A549 treated with CORT108297 at 1 μM for 4 hours (cell line): ENCODE measurements around the gene TNFSF12. TPM values are rescaled to one million over a fixed set of nuclear protein-coding genes. Genes with fewer than 3 reads are reported as not detected.

Source experiments
- total RNA-seq: library from RNA; stranded (reverse); fragments of 200-300 nt; extraction: Qiagen RNA extraction; gene quantifications from 5 replicates; pipeline ENCODE4 v1.2.3, GENCODE V29; 2022

Gene TNFSF12, protein sequence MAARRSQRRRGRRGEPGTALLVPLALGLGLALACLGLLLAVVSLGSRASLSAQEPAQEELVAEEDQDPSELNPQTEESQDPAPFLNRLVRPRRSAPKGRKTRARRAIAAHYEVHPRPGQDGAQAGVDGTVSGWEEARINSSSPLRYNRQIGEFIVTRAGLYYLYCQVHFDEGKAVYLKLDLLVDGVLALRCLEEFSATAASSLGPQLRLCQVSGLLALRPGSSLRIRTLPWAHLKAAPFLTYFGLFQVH
- total RNA-seq, result 9.8 to 14.0 TPM (median 12.8 TPM) in 5 replicates

DNA sequence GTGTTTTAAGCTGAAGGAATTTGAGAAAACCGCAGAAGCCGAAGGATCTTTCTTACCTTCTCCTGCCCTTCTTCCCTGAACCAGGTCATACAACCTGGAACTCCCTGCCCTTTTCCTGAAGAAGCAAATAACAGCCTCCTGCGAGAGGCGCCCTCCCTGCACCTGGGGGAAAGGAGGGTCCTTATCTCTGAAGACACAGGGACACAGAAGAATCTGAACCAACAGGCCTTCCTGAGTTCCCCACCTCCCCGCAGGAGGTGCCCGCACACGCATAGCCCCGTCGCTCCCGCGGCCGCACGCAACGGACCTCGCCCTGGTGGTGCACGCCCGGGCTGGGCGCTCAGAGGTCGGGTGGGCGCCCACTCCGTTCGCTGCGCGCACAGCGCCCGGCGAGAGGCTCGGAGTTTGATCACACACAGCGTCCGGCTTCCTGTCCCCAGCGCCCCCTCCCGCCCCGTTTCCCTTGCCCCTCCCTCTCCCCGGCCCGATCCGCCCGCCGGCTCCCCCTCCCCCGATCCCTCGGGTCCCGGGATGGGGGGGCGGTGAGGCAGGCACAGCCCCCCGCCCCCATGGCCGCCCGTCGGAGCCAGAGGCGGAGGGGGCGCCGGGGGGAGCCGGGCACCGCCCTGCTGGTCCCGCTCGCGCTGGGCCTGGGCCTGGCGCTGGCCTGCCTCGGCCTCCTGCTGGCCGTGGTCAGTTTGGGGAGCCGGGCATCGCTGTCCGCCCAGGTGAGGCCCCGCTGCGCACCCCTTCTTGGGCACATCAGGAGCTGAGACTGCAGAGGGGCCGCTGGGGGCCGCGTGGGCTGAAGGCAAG is at the start of gene TNFSF12:
Gene TNFSF12, plus strand, starts transcription at position 474 of the 816 bp plus-strand sequence. Its CDS starts 96 bp downstream, at position 570.

DNA sequence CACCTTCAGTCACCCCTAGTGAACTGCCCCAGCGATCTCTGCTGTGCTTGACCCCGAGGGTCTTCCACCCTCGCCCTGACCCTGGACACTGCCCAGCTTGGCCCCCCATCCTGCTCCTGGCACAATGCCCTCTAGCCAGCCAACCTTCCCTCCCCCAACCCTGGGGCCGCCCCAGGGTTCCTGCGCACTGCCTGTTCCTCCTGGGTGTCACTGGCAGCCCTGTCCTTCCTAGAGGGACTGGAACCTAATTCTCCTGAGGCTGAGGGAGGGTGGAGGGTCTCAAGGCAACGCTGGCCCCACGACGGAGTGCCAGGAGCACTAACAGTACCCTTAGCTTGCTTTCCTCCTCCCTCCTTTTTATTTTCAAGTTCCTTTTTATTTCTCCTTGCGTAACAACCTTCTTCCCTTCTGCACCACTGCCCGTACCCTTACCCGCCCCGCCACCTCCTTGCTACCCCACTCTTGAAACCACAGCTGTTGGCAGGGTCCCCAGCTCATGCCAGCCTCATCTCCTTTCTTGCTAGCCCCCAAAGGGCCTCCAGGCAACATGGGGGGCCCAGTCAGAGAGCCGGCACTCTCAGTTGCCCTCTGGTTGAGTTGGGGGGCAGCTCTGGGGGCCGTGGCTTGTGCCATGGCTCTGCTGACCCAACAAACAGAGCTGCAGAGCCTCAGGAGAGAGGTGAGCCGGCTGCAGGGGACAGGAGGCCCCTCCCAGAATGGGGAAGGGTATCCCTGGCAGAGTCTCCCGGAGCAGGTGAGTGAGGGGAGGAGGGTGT is 9.9 kb downstream of the TNFSF12 start, which contains the start of gene TNFSF13:
Gene TNFSF13, plus strand, starts transcription at position 207 of the 776 bp plus-strand sequence. Its CDS starts 290 bp downstream, at position 497.

DNA sequence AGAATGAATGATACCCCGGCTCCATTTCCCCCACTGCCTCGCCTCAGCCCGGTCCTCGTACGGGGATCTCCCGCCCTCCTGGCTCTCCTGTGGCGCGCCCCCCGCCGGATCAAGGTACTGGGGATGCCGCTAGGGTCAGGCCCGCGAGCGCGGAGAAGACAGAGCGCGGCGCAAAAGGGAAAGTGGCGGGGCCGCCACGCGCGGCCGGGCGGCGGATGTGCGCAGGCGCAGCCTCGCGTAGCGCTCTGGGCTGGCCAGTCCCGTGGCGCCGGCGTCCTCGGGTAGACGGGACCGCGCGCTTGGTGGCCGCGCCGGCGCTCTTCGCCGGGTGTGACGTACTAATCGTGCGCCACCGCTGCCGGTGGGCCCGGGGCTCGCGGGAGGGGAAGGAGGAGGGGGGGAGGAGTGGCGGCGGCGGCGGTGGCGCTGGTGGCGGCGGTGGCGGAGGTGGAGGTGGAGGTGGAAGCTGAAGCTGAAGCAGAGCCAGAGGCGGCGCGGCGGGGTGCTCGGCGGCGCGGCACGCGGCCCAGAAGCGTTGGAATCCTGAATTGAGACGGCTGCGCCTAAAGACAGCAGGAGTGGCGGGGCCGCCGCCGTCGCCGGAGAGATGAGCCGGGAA is 12.8 kb downstream of the TNFSF12 start, which contains the start of gene SENP3:
Gene SENP3, plus strand, starts transcription at position 331 of the 619 bp plus-strand sequence. CDS start 1,158 bp downstream, outside the sequence.

DNA sequence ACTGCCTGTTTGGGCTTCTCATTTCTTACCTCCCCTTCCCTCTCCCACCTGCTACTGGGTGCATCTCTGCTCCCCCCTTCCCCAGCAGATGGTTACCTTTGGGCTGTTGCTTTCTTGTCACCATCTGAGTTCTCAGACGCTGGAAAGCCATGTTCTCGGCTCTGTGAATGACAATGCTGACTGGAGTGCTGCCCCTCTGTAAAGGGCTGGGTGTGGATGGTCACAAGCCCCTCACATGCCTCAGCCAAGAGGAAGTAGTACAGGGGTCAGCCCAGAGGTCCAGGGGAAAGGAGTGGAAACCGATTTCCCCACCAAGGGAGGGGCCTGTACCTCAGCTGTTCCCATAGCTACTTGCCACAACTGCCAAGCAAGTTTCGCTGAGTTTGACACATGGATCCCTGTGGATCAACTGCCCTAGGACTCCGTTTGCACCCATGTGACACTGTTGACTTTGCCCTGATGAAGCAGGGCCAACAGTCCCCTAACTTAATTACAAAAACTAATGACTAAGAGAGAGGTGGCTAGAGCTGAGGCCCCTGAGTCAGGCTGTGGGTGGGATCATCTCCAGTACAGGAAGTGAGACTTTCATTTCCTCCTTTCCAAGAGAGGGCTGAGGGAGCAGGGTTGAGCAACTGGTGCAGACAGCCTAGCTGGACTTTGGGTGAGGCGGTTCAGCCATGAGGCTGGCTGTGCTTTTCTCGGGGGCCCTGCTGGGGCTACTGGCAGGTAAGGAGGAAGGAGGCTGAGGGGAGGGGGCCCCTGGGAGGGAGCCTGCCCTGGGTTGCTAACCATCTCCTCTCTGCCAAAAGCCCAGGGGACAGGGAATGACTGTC is 30.4 kb downstream of the TNFSF12 start, which contains the start of gene CD68:
Gene CD68, plus strand, starts transcription at position 638 of the 833 bp plus-strand sequence. Its CDS starts 40 bp downstream, at position 678.

DNA sequence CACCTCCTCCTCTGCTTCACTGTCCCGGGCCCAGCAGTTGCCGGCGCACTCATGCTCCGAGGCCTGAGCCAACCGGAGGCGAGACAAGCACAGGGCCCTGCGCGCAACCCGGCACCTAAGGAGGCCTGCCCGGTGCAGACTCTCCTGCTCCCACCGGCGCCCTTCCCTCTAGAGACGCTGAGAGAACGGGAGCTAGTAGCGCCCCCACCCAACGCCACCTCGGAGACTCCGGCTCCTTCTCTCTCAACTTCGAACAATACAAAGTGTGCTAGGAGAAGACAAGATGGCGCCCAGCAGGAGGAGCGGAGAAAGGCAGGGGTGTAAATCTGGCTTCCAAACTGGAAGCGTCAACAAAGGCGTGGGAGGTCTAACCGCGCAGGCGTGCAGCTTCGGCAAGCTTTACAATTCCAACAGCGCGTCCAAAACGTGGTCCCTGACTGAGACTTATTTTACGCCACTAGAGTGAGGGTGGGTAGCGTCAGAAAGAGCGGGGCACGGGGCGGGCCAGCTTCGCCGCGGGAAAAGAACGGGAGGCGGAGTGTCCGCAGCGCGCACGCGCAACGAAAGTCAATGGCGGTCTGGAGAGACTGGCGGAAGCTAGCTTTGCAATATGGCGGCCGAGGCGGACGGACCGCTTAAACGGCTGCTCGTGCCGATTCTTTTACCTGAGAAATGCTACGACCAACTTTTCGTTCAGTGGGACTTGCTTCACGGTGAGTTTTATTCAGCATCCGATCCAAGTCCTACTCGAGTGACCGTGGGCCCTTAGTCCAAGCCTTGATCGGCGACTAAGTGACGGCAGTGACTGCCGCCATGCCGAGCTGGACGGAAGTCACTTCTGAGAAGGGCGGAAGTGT is 34.6 kb downstream of the TNFSF12 start, which contains the start of gene MPDU1:
Gene MPDU1, plus strand, starts transcription at position 600 of the 857 bp plus-strand sequence. Its CDS starts 11 bp downstream, at position 611.

DNA sequence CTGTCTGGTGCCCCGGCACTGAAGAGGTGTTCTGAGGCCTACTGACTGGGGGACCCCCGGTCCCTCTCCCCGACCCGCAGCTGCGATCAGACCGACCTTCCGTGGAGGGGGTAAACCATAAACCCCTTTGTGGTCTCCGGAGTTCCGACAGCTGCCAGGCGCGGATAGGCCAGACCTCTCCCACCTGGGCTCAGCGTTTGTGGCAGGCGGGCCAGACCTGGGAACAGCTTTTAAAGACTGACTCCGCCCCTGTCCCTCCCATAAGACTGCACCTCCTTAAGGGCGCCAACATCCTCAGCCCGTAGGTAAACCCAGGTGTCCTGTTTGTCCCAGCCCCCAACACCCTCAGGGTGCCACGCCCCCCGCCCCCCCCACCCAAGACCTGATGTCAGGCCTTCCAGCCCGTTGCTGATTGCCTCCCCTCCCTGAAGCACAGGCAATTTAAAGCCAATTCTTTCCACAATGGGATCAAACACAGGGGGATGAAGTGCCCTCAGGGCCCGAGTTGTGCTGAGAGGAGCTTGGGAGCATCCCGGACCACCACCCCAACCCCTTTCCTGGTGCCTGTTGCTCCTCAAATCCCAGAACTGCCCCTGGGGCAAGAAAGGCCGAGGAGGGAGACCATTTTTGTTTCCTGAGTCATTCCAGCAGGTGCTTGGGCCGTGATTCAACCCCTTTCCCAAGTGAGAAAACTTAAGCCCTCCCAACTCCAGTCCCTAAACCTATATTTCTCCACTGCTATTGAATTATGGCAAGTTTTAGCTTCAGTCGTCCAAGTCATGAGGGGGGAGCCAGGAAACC is 41.2 kb downstream of the TNFSF12 start, which contains the start of gene SOX15:
Gene SOX15, minus strand, starts transcription at position 204 of the 801 bp plus-strand sequence. CDS start 418 bp downstream, outside the sequence.

Other genes starting within 250 kb of the TNFSF12 start
- gene EIF5A, start 241.4 kb upstream of the TNFSF12 start, total RNA-seq, result 1,648 to 1,788 TPM (median 1,697 TPM) in 5 replicates
- 88.2 to 105 TPM (median 103 TPM) in 5 replicates for gene GPS2, start 233.7 kb upstream of the TNFSF12 start, total RNA-seq
- gene NEURL4, start 219.7 kb upstream of the TNFSF12 start, total RNA-seq, result 22.9 to 38.3 TPM (median 34.9 TPM) in 5 replicates
- 0.48 to 5.1 TPM (median 4.2 TPM) in 5 replicates for gene ACAP1, start 212.5 kb upstream of the TNFSF12 start, total RNA-seq
- 11.8 to 15.9 TPM (median 13.7 TPM) in 5 replicates for gene KCTD11, start 196.9 kb upstream of the TNFSF12 start, total RNA-seq
- not detected in 5 replicates for gene TMEM95, start 193.9 kb upstream of the TNFSF12 start, total RNA-seq
- 1.3 to 2.0 TPM (median 1.7 TPM) in 5 replicates for gene TNK1, start 168.0 kb upstream of the TNFSF12 start, total RNA-seq
- gene PLSCR3, start 154.5 kb upstream of the TNFSF12 start, total RNA-seq, result 37.4 to 45.9 TPM (median 43.5 TPM) in 5 replicates
- gene TMEM256, start 145.0 kb upstream of the TNFSF12 start, total RNA-seq, result 177 to 231 TPM (median 209 TPM) in 5 replicates
- 12.1 to 21.2 TPM (median 19.3 TPM) in 5 replicates for gene NLGN2, start 141.2 kb upstream of the TNFSF12 start, total RNA-seq
- 0.13 TPM in 1 of 5 replicates, not detected in the others for gene SPEM1, start 128.7 kb upstream of the TNFSF12 start, total RNA-seq
- gene SPEM2, start 123.4 kb upstream of the TNFSF12 start, total RNA-seq, result 0.05 to 0.10 TPM (median 0.08 TPM) in 4 of 5 replicates, not detected in the other
- gene SPEM3, start 120.2 kb upstream of the TNFSF12 start, total RNA-seq, result 0.04 to 0.06 TPM in 2 of 5 replicates, not detected in the others
- 11.2 to 15.4 TPM (median 13.9 TPM) in 5 replicates for gene TMEM102, start 113.6 kb upstream of the TNFSF12 start, total RNA-seq
- gene FGF11, start 109.5 kb upstream of the TNFSF12 start, total RNA-seq, result 0.92 to 1.6 TPM (median 1.4 TPM) in 5 replicates
- gene CHRNB1, start 104.0 kb upstream of the TNFSF12 start, total RNA-seq, result 5.2 to 9.8 TPM (median 8.8 TPM) in 5 replicates
- gene ZBTB4, start 69.4 kb upstream of the TNFSF12 start, total RNA-seq, result 19.8 to 26.8 TPM (median 24.2 TPM) in 5 replicates
- not detected in 5 replicates for gene SLC35G6, start 67.6 kb upstream of the TNFSF12 start, total RNA-seq
- gene POLR2A, start 64.7 kb upstream of the TNFSF12 start, total RNA-seq, result 65.7 to 84.9 TPM (median 82.6 TPM) in 5 replicates
- gene TNFSF13, start 9.7 kb downstream of the TNFSF12 start, total RNA-seq, result 0.61 to 0.79 TPM (median 0.68 TPM) in 5 replicates
- 97.6 to 109 TPM (median 105 TPM) in 5 replicates for gene SENP3, start 12.9 kb downstream of the TNFSF12 start, total RNA-seq
- 30.8 to 38.1 TPM (median 35.8 TPM) in 5 replicates for gene CD68, start 30.6 kb downstream of the TNFSF12 start, total RNA-seq
- 112 to 141 TPM (median 120 TPM) in 5 replicates for gene MPDU1, start 34.8 kb downstream of the TNFSF12 start, total RNA-seq
- gene SOX15, start 41.0 kb downstream of the TNFSF12 start, total RNA-seq, result 0.33 to 0.44 TPM (median 0.41 TPM) in 4 of 5 replicates, not detected in the other
- 51.9 to 64.2 TPM (median 60.4 TPM) in 5 replicates for gene FXR2, start 65.8 kb downstream of the TNFSF12 start, total RNA-seq
- 64.3 to 90.5 TPM (median 85.4 TPM) in 5 replicates for gene SAT2, start 78.8 kb downstream of the TNFSF12 start, total RNA-seq
- gene SHBG, start 81.1 kb downstream of the TNFSF12 start, total RNA-seq, result 0.35 to 1.0 TPM (median 0.66 TPM) in 5 replicates
- gene ATP1B2, start 101.9 kb downstream of the TNFSF12 start, total RNA-seq, result 0.14 to 0.40 TPM (median 0.21 TPM) in 5 replicates
- gene TP53, start 138.4 kb downstream of the TNFSF12 start, total RNA-seq, result 49.0 to 53.9 TPM (median 51.0 TPM) in 5 replicates
- gene WRAP53, start 139.4 kb downstream of the TNFSF12 start, total RNA-seq, result 33.2 to 50.4 TPM (median 45.9 TPM) in 5 replicates
- gene EFNB3, start 156.1 kb downstream of the TNFSF12 start, total RNA-seq, result 1.1 to 1.6 TPM (median 1.5 TPM) in 5 replicates
- gene DNAH2, start 168.7 kb downstream of the TNFSF12 start, total RNA-seq, result 0.01 to 0.05 TPM (median 0.01 TPM) in 3 of 5 replicates, not detected in the others